DND-41 (cell line): ENCODE data around the gene GRXCR2.

Source experiments
- ATAC-seq: fragments of 200-7000 bp; cut with Tn5 transposase; 3 replicates; pipeline ENCODE4 v1.9.1; 2021; ENCODE audit warnings: low read depth; ENCODE audit not compliant: insufficient read depth
- DNase-seq: peaks from one replicate; pipeline ENCODE4 v3.0.0-alpha.2; 2020
- H2AFZ ChIP-seq: 2 replicates; pipeline ENCODE4 v1.6.0; 2012; ENCODE audit warnings: low read depth, low read length
- H3K27ac ChIP-seq: 2 replicates; pipeline ENCODE4 v1.5.1; 2012; ENCODE audit warnings: low read length, inconsistent platforms
- H3K27me3 ChIP-seq: fragments of 200-600 bp; sonication (generic); 2 replicates; pipeline ENCODE4 v1.6.0; 2012; ENCODE audit warnings: low read length, mild to moderate bottlenecking, inconsistent platforms; ENCODE audit not compliant: insufficient read depth, poor library complexity
- H3K36me3 ChIP-seq: 2 replicates; pipeline ENCODE4 v1.5.1; 2012; ENCODE audit warnings: low read length, inconsistent platforms; ENCODE audit not compliant: insufficient read depth
- H3K4me1 ChIP-seq: 2 replicates; pipeline ENCODE4 v1.5.1; 2012; ENCODE audit warnings: mild to moderate bottlenecking, low read length; ENCODE audit not compliant: insufficient read depth
- H3K4me2 ChIP-seq: 2 replicates; pipeline ENCODE4 v1.6.0; 2012; ENCODE audit warnings: mild to moderate bottlenecking, moderate library complexity, low read length, inconsistent platforms; ENCODE audit not compliant: insufficient read depth
- H3K4me3 ChIP-seq, 2 experiments: fragments of 200-600 bp in 1 of 2; shearing (Covaris generic) in 1 of 2; 2 replicates each; pipeline ENCODE4 v1.5.1; 2012 to 2016; ENCODE audit warnings: inconsistent platforms in 2 of 2, low read length in 2 of 2, mild to moderate bottlenecking in 2 of 2, low read depth in 1 of 2, moderate library complexity in 1 of 2
- H3K79me2 ChIP-seq: 2 replicates; pipeline ENCODE4 v1.6.0; 2012; ENCODE audit warnings: low read length, inconsistent platforms; ENCODE audit not compliant: insufficient read depth
- H3K9ac ChIP-seq: 2 replicates; pipeline ENCODE4 v1.6.0; 2012; ENCODE audit warnings: low read depth, mild to moderate bottlenecking, inconsistent platforms, low read length, moderate library complexity
- H3K9me3 ChIP-seq: 2 replicates; pipeline ENCODE4 v1.5.1; 2012; ENCODE audit warnings: low read length, moderate library complexity, mild to moderate bottlenecking, inconsistent platforms; ENCODE audit not compliant: insufficient read depth, severe bottlenecking
- H4K20me1 ChIP-seq: 2 replicates; pipeline ENCODE4 v1.6.0; 2012; ENCODE audit warnings: low read length; ENCODE audit not compliant: insufficient read depth
- EZH2 ChIP-seq: IDR thresholded peaks from 3 replicates; pipeline ENCODE4 v1.6.1; 2012; ENCODE audit warnings: borderline replicate concordance, low read depth, mild to moderate bottlenecking, moderate library complexity, low read length, inconsistent platforms; ENCODE audit not compliant: severe bottlenecking
- TF ChIP-seq, protein P1 (sequence below): IDR thresholded peaks from 2 replicates; pipeline ENCODE4 v1.5.1; 2012; ENCODE audit warnings: borderline replicate concordance, low read length, moderate library complexity, mild to moderate bottlenecking; ENCODE audit not compliant: poor library complexity, severe bottlenecking; ENCODE audit errors: extremely low read depth

Gene GRXCR2

DNA sequence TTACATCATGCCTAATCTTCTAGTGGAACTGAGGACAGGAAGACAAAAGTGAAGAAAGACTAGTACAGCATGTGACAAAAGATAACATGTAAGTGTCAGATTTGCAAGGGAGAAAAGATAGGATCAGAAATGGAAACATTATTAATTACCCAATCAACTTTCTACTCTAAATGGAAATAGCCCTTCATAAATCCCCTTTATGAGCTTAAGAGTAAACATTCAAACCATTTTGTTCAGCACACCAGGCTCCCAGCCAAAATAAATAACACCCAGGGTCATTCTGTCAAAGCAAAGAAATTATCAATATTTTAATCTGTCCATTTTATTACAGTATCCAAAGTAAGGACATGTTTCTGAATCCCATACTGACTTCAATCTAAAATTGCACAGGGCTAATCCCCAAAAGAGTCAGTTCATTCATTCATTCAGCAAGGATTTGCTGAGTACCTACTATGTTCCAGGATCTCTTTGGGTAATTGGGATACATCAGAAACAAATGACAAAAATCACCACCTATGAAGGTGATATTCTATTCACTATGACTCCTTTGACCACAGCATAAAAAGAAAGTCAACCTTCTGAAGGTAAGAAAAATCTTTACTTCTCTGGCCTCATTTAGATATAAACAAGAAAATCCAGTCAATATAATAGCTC is 43.0 kb downstream of the GRXCR2 start:
- Histone ChIP-seq H3K27ac (no peak overlapping the region), H3K9me3 (no peaks in the 10 kb centered on the region), H3K9ac (no peak overlapping the region), H4K20me1 (no peaks in the 10 kb centered on the region), H3K4me1 (no peaks in the 10 kb centered on the region), H3K36me3 (no peaks in the 10 kb centered on the region), H3K79me2 (no peaks in the 10 kb centered on the region), H3K27me3 (peaks cover 4% of the 10 kb centered on the region), H3K4me2 (no peak overlapping the region), H2AFZ (no peak overlapping the region), H3K4me3 (no peak overlapping the region)
- DNase-seq (no peak), ATAC-seq (no peak)
- no peak for TF ChIP-seq EZH2
- TF ChIP-seq, protein P1, sequence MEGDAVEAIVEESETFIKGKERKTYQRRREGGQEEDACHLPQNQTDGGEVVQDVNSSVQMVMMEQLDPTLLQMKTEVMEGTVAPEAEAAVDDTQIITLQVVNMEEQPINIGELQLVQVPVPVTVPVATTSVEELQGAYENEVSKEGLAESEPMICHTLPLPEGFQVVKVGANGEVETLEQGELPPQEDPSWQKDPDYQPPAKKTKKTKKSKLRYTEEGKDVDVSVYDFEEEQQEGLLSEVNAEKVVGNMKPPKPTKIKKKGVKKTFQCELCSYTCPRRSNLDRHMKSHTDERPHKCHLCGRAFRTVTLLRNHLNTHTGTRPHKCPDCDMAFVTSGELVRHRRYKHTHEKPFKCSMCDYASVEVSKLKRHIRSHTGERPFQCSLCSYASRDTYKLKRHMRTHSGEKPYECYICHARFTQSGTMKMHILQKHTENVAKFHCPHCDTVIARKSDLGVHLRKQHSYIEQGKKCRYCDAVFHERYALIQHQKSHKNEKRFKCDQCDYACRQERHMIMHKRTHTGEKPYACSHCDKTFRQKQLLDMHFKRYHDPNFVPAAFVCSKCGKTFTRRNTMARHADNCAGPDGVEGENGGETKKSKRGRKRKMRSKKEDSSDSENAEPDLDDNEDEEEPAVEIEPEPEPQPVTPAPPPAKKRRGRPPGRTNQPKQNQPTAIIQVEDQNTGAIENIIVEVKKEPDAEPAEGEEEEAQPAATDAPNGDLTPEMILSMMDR = no peak

DNA sequence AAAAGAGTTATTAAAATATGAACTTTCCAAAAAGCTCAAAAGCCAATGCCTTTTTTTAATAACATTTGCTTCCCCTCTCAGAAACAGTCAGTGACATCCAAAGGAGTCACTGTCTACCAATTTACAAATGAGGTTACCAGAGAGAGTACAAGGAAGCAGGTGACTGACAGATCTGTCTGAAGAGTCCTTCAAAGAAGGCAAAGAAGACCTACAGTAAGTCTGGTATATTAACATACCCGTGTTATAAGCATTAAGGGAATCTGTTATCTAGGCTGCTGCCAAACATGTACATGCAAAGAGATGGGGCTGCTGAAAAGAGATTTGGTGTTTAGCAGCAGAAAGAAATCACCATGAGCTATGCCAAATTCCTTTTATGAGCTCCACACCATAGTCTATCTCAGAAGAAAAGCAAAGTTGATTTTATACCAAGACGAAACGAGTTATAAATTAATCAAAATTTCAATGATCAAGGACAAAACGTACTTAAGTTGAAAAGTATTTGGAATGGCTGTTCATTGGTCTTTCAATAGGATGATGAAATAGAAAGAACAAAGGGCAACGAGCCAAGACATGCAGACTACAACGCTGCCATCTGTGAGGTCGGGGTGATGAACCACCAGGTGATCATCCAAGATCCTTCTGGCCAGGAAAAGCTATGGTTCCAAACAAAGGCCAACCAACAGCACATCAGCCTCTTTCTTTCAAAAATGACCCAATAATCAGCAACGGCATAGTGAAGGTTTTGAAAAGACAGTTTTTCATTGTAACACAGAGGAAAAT is 45.7 kb downstream of the GRXCR2 start:
- no peak overlapping the region for H3K4me2 ChIP-seq
- no peak overlapping the region for H3K27ac ChIP-seq
- TF ChIP-seq, protein P1 = no peak
- no peak for TF ChIP-seq EZH2

DNA sequence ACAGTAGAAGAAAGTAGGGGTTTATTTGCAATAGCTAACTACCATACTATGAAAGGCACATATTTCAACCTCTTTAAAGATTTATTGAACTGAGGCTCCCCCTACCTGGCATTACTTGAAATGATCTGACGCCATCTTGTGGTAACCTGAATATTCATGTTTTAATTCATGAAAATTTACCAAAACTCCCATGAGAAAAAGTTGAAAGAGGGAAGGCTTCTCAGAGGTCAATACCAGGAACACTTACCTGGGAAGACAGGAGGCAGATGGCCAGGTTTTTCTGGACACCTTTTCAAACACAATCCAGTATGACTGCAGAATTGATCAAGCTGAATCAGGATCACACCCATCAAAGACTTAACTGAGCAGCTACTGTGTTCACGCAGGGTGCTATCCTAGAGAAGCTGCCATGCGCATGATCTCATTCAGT is 47.0 kb downstream of the GRXCR2 start:
- DNase-seq = peak; percentile 7
- no peak overlapping the region for H3K4me2 ChIP-seq
- no peak overlapping the region for H3K27ac ChIP-seq

More for the DNA sequence above, 45.7 kb downstream of the GRXCR2 start:
- Histone ChIP-seq H3K27me3 (peaks cover 4% of the 10 kb centered on the region), H3K79me2 (no peaks in the 10 kb centered on the region), H3K36me3 (no peaks in the 10 kb centered on the region), H3K9me3 (no peaks in the 10 kb centered on the region), H3K4me1 (no peaks in the 10 kb centered on the region), H3K4me3 (no peak overlapping the region), H4K20me1 (no peaks in the 10 kb centered on the region), H2AFZ (no peak overlapping the region), H3K9ac (no peak overlapping the region)
- DNase-seq (no peak), ATAC-seq (no peak)

More for the DNA sequence above, 47.0 kb downstream of the GRXCR2 start:
- H3K36me3 ChIP-seq = no peaks in the 10 kb centered on the region
- no peak overlapping the region for H2AFZ ChIP-seq
- H4K20me1 ChIP-seq = no peaks in the 10 kb centered on the region
- no peaks in the 10 kb centered on the region for H3K9me3 ChIP-seq
- no peak overlapping the region for H3K9ac ChIP-seq
- H3K79me2 ChIP-seq = no peaks in the 10 kb centered on the region
- ATAC-seq = peak; percentile 66; the same call in 2 of the 3 replicates
- TF ChIP-seq EZH2 = no peak
- TF ChIP-seq, protein P1 = peak; percentile 78
- H3K4me1 ChIP-seq = no peaks in the 10 kb centered on the region
- H3K27me3 ChIP-seq = peaks cover 4% of the 10 kb centered on the region
- H3K4me3 ChIP-seq = no peak overlapping the region
